Measurements from ENCODE around the gene GASK1B.

The GASK1B gene

GRCh38 chr4:158133551-158133950 lies 39.3 kb downstream of the GASK1B start:
- no peak overlapping the region for H3K4me3 ChIP-seq (ENCODE audit: control insufficient read depth, low read depth, low read length)
- no peak for DNase-seq (ENCODE audit: low read depth)
- TF ChIP-seq CTCF (IDR thresholded peaks at IDR 0.05; ENCODE audit: control insufficient read depth, insufficient read depth, low read depth, low read length, missing control alignments), result no peak

DNA sequence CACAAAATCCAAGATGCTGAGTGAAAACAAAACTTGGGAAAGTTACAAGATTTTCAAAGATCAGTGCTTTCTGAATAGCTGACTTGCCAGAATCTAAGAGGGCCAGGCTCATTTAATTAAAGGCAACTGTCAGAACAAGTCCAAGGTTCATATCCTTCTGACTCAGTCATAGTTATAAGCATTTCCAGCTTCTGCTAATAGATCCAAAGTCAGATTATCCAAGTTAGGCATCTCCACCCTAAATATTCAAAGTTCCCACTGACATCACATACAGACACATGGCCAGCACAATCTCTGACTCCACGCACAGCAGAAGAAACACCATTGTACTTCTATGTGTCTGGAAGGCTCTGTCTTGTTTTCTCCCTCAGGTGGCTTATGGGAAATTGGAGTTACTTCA lies 41.8 kb downstream of the GASK1B start:
- DNase-seq (ENCODE audit: low read depth), result peak; percentile 55
- TF ChIP-seq CTCF (IDR thresholded peaks at IDR 0.05; ENCODE audit: control insufficient read depth, insufficient read depth, low read depth, low read length, missing control alignments), result no peak
- no peak overlapping the region for H3K4me3 ChIP-seq (ENCODE audit: control insufficient read depth, low read depth, low read length)

DNA sequence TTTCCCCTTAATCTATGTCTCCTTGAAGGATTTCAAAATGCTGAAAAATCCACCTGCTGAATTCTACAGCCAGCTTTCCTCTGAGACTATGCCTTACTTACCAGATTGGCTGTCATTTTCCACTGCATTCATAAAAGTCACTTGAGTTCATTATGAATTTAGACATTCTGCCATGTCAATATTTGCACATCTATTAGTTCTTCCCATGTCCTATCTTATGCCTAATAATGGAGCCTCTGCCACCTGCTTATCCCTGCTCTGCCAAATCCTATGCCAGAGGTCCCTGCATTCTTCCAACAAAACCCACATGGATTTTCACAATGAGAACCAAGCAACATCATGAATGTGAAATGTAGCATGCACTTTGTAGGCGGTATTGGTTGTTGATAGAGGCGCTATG lies 42.6 kb downstream of the GASK1B start:
- DNase-seq (ENCODE audit: low read depth), result no peak
- H3K4me3 ChIP-seq (ENCODE audit: control insufficient read depth, low read depth, low read length), result no peak overlapping the region
- no peak for TF ChIP-seq CTCF (IDR thresholded peaks at IDR 0.05; ENCODE audit: control insufficient read depth, insufficient read depth, low read depth, low read length, missing control alignments)

- no peak for TF ChIP-seq CTCF (IDR thresholded peaks at IDR 0.05; ENCODE audit: control insufficient read depth, insufficient read depth, low read depth, low read length, missing control alignments)
- DNase-seq (ENCODE audit: low read depth), result no peak
- no peak overlapping the region for H3K4me3 ChIP-seq (ENCODE audit: control insufficient read depth, low read depth, low read length)
Measured at GRCh38 chr4:158129694-158130093, 43.1 kb downstream of the GASK1B start.

GRCh38 chr4:158128540-158128939 lies 44.3 kb downstream of the GASK1B start:
- no peak for TF ChIP-seq CTCF (IDR thresholded peaks at IDR 0.05; ENCODE audit: control insufficient read depth, insufficient read depth, low read depth, low read length, missing control alignments)
- no peak for DNase-seq (ENCODE audit: low read depth)
- no peak overlapping the region for H3K4me3 ChIP-seq (ENCODE audit: control insufficient read depth, low read depth, low read length)

DNA sequence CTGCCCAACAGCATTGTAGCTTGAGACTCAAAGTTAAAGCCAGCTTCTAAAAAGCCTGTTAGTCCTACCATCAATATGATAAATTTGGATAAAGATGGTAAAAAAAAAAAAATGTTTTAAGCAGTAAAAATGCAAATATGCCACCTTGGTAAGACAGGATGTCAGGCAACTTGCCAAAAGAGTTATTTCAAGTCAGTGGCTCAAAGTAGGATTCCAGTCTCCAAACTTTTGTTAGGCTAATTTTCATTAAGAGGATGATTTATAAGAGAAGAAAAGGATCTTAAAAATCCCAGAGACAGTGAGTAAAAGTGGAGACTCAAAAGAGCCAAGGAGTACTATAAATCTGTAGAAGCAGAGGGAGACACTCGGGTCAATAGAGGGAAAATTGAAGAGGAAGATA lies 47.5 kb downstream of the GASK1B start:
- H3K4me3 ChIP-seq (ENCODE audit: control insufficient read depth, low read depth, low read length), result no peak overlapping the region
- no peak for TF ChIP-seq CTCF (IDR thresholded peaks at IDR 0.05; ENCODE audit: control insufficient read depth, insufficient read depth, low read depth, low read length, missing control alignments)
- DNase-seq (ENCODE audit: low read depth), result no peak

Data from AG09309 (cell line).